ENCODE measurements around the gene EGFLAM. TPM values are rescaled to one million over a fixed set of nuclear protein-coding genes. Genes with fewer than 3 reads are reported as not detected.

The EGFLAM gene
- total RNA-seq, 4 donors from 2014 or later: 1.8 to 3.9 (median 3.0) TPM

- H3K4me1 ChIP-seq: no peaks in the 10 kb centered on the region
- DNase-seq (ENCODE audit: low spot score in 2 of 2): no peak
- peaks cover 6% of the 10 kb centered on the region for H3K27me3 ChIP-seq
- TF ChIP-seq POLR2AphosphoS5 (IDR thresholded peaks at IDR 0.05) (no peak), POLR2A (IDR thresholded peaks at IDR 0.05) (no peak), EP300 (IDR thresholded peaks at IDR 0.05) (no peak)
- TF ChIP-seq, protein P1, sequence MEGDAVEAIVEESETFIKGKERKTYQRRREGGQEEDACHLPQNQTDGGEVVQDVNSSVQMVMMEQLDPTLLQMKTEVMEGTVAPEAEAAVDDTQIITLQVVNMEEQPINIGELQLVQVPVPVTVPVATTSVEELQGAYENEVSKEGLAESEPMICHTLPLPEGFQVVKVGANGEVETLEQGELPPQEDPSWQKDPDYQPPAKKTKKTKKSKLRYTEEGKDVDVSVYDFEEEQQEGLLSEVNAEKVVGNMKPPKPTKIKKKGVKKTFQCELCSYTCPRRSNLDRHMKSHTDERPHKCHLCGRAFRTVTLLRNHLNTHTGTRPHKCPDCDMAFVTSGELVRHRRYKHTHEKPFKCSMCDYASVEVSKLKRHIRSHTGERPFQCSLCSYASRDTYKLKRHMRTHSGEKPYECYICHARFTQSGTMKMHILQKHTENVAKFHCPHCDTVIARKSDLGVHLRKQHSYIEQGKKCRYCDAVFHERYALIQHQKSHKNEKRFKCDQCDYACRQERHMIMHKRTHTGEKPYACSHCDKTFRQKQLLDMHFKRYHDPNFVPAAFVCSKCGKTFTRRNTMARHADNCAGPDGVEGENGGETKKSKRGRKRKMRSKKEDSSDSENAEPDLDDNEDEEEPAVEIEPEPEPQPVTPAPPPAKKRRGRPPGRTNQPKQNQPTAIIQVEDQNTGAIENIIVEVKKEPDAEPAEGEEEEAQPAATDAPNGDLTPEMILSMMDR (IDR thresholded peaks at IDR 0.05): no peak
- H3K4me3 ChIP-seq: no peak overlapping the region
- no peak overlapping the region for H3K27ac ChIP-seq
- no peaks in the 10 kb centered on the region for H3K9me3 ChIP-seq
- H3K36me3 ChIP-seq: no peaks in the 10 kb centered on the region
- 95% methylated on average over 2 of the region's 2 CpGs for WGBS
These were observed 88.2 kb downstream of the EGFLAM start for GRCh38 chr5:38346593-38346992.

DNA sequence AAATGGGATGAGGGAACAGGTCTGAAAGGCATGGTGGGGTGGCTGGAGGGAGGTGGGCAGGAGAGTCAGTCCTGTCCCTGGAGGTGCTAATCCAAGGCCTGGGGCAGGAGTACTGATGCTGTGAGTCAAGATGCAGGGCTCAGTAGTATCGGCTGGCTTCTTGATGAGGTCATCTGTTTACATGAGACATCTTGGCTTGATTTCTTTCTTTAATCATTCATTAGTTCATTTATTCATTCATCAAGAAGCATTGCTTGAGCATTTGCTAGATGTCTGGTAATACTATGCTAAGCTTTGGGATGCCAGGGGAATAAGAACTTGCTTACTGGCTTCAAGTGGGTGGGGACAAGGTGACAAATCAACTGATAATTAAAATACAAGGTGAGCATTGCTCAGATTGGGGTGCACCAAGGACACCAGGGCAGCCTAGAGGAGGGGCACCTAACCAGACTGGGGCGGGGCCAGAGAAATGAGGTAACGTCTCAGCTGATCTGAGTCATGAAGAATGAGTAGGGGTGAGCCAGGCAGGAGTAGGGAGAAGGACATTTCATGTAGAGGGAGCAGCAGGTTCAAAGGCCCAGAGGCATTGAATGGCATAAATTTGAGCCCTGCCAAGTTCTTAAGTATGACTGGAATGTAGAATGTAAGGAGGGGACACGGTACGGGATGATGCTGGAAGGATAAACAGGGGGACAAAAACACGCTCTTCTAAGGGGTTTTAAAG is 88.8 kb downstream of the EGFLAM start:
- no peak overlapping the region for H3K27ac ChIP-seq
- H3K4me1 ChIP-seq: no peaks in the 10 kb centered on the region
- no peak for TF ChIP-seq POLR2A (IDR thresholded peaks at IDR 0.05)
- no peak for TF ChIP-seq EP300 (IDR thresholded peaks at IDR 0.05)
- TF ChIP-seq, protein P1 (IDR thresholded peaks at IDR 0.05): no peak
- TF ChIP-seq POLR2AphosphoS5 (IDR thresholded peaks at IDR 0.05): no peak
- DNase-seq (ENCODE audit: low spot score in 2 of 2): no peak
- peaks cover 6% of the 10 kb centered on the region for H3K27me3 ChIP-seq
- WGBS: 62% methylated on average over 6 of the region's 6 CpGs
- no peaks in the 10 kb centered on the region for H3K36me3 ChIP-seq
- H3K9me3 ChIP-seq: no peaks in the 10 kb centered on the region
- no peak overlapping the region for H3K4me3 ChIP-seq

DNA sequence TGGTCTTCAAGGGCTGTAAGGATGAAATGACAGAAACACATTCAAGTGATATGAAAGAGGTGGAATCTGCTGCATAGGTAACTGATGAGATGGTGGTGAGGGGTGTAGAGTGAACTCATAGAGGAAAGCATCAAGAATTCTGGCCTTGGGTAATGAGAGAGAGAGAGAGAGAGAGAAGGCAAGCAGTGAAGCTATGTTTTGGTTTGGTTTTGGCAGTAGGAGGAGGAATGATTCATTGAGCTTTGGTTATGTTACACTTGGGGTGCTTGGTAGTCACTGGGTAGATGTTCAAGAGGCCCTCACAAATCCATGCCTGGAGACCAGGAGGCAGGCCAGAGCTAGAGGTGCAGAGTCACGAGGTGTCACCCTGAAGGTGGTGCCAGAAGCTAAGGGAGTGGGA is 89.5 kb downstream of the EGFLAM start:
- no peaks in the 10 kb centered on the region for H3K36me3 ChIP-seq
- 96% methylated on average over 1 of the region's 1 CpG for WGBS
- H3K4me1 ChIP-seq: no peaks in the 10 kb centered on the region
- no peak overlapping the region for H3K27ac ChIP-seq
- no peaks in the 10 kb centered on the region for H3K9me3 ChIP-seq
- H3K27me3 ChIP-seq: peaks cover 6% of the 10 kb centered on the region
- TF ChIP-seq EP300 (IDR thresholded peaks at IDR 0.05) (no peak), POLR2AphosphoS5 (IDR thresholded peaks at IDR 0.05) (no peak), POLR2A (IDR thresholded peaks at IDR 0.05) (no peak)
- TF ChIP-seq, protein P1 (IDR thresholded peaks at IDR 0.05): no peak
- no peak for DNase-seq (ENCODE audit: low spot score in 2 of 2)
- no peak overlapping the region for H3K4me3 ChIP-seq

- Histone ChIP-seq H3K36me3 (no peaks in the 10 kb centered on the region), H3K4me3 (no peak overlapping the region), H3K9me3 (no peaks in the 10 kb centered on the region)
These were observed 102.1 kb downstream of the EGFLAM start for GRCh38 chr5:38360323-38361061.

More at GRCh38 chr5:38360323-38361061, 102.1 kb downstream of the EGFLAM start:
- H3K27me3 ChIP-seq: no peaks in the 10 kb centered on the region
- WGBS: 90% methylated on average over 11 of the region's 11 CpGs
- no peak for DNase-seq (ENCODE audit: low spot score in 2 of 2)
- no peaks in the 10 kb centered on the region for H3K4me1 ChIP-seq
- H3K27ac ChIP-seq: no peak overlapping the region
- no peak for TF ChIP-seq EP300 (IDR thresholded peaks at IDR 0.05)
- TF ChIP-seq POLR2AphosphoS5 (IDR thresholded peaks at IDR 0.05): no peak
- TF ChIP-seq, protein P1 (IDR thresholded peaks at IDR 0.05): no peak
- TF ChIP-seq POLR2A (IDR thresholded peaks at IDR 0.05): no peak
